NCI-H82 treated with DMSO at 0.1 percent for 48 hours (cell line): ENCODE results near the gene PLPPR1.

Experiments used
- DNase-seq: peaks from one replicate; lab custom pipeline; 2025; ENCODE audit not compliant: unreplicated experiment; lab: John Stamatoyannopoulos, UW

Gene PLPPR1

GRCh38 chr9:101200852-101201251 lies 172.3 kb downstream of the PLPPR1 start:
- DNase-seq, result no peak

- DNase-seq, result no peak
Observed at GRCh38 chr9:101201630-101202029, 173.1 kb downstream of the PLPPR1 start.

- DNase-seq, result no peak
Observed at GRCh38 chr9:101209670-101210069, 181.1 kb downstream of the PLPPR1 start.

GRCh38 chr9:101212661-101213060 lies 184.1 kb downstream of the PLPPR1 start:
- DNase-seq, result no peak

GRCh38 chr9:101219030-101219429 lies 190.5 kb downstream of the PLPPR1 start:
- DNase-seq, result no peak

GRCh38 chr9:101220341-101220740 lies 191.8 kb downstream of the PLPPR1 start:
- DNase-seq, result peak; percentile 89

- no peak for DNase-seq
Observed at GRCh38 chr9:101225271-101225670, 196.7 kb downstream of the PLPPR1 start.

- DNase-seq, result no peak
Observed at GRCh38 chr9:101226161-101226560, 197.6 kb downstream of the PLPPR1 start.

- DNase-seq, result no peak
Observed at GRCh38 chr9:101226803-101227202, 198.3 kb downstream of the PLPPR1 start.

GRCh38 chr9:101229606-101230005 lies 201.1 kb downstream of the PLPPR1 start:
- DNase-seq, result no peak

- no peak for DNase-seq
Observed at GRCh38 chr9:101232405-101232977, 204.0 kb downstream of the PLPPR1 start.

GRCh38 chr9:101235105-101235866 lies 206.8 kb downstream of the PLPPR1 start:
- DNase-seq, result peak; percentile 48

- no peak for DNase-seq
Observed at GRCh38 chr9:101242651-101243050, 214.1 kb downstream of the PLPPR1 start.

- no peak for DNase-seq
Observed at GRCh38 chr9:101246691-101247090, 218.2 kb downstream of the PLPPR1 start.

- DNase-seq, result no peak
Observed at GRCh38 chr9:101247297-101247696, 218.8 kb downstream of the PLPPR1 start.

GRCh38 chr9:101254733-101255433 lies 226.4 kb downstream of the PLPPR1 start:
- DNase-seq, result no peak

GRCh38 chr9:101264727-101265126 lies 236.2 kb downstream of the PLPPR1 start:
- DNase-seq, result no peak

- DNase-seq, result no peak
Observed at GRCh38 chr9:101265261-101265660, 236.7 kb downstream of the PLPPR1 start.

- DNase-seq, result no peak
Observed at GRCh38 chr9:101268426-101268825, 239.9 kb downstream of the PLPPR1 start.

- no peak for DNase-seq
Observed at GRCh38 chr9:101269591-101270283, 241.2 kb downstream of the PLPPR1 start.

- DNase-seq, result no peak
Observed at GRCh38 chr9:101270302-101270701, 241.8 kb downstream of the PLPPR1 start.

- DNase-seq, result no peak
Observed at GRCh38 chr9:101271102-101271501, 242.6 kb downstream of the PLPPR1 start.
